ENCODE data around the gene RHBDD1.
A peak's percentile ranks its signal among the peaks of the same experiment; 100 is the strongest.

The RHBDD1 gene

DNA sequence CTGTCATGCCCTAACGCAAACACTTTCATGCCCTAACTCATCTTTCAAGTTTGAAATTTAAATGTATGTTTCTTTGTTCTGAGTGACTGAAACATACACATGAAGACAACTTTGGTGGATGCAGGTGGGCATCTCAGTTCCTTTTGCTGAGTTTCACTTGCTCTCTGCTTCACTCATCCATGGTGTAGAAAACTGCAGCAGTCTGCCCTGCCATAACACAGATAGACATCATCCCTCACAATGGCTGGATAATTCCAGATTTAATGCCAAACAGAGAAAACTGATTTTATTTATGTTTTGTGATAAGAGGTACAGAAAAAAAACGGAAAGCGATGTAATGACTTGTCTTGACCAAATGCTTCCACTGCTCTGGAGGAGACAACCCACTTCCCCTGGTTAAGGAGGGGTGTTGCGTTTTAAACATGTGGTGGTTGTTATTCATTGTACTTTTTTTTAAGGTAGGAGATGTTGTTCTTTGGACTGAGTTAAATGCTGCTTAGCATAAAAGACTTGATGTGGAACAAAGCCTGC, 70.4 kb downstream of the RHBDD1 start:
- H3K4me1 Mint-ChIP-seq: no peaks in the 10 kb centered on the region
- no peaks in the 10 kb centered on the region for H3K27me3 Mint-ChIP-seq (ENCODE audit: low read depth)
- H3K36me3 Mint-ChIP-seq (ENCODE audit: low read depth): no peaks in the 10 kb centered on the region
- TF ChIP-seq, protein P1, sequence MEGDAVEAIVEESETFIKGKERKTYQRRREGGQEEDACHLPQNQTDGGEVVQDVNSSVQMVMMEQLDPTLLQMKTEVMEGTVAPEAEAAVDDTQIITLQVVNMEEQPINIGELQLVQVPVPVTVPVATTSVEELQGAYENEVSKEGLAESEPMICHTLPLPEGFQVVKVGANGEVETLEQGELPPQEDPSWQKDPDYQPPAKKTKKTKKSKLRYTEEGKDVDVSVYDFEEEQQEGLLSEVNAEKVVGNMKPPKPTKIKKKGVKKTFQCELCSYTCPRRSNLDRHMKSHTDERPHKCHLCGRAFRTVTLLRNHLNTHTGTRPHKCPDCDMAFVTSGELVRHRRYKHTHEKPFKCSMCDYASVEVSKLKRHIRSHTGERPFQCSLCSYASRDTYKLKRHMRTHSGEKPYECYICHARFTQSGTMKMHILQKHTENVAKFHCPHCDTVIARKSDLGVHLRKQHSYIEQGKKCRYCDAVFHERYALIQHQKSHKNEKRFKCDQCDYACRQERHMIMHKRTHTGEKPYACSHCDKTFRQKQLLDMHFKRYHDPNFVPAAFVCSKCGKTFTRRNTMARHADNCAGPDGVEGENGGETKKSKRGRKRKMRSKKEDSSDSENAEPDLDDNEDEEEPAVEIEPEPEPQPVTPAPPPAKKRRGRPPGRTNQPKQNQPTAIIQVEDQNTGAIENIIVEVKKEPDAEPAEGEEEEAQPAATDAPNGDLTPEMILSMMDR (IDR thresholded peaks at IDR 0.05; ENCODE audit: unreplicated experiment in 3 of 3): no peak
- no peak overlapping the region for H3K4me3 Mint-ChIP-seq
- no peak overlapping the region for H3K27ac Mint-ChIP-seq
- H3K9me3 Mint-ChIP-seq: no peaks in the 10 kb centered on the region

DNA sequence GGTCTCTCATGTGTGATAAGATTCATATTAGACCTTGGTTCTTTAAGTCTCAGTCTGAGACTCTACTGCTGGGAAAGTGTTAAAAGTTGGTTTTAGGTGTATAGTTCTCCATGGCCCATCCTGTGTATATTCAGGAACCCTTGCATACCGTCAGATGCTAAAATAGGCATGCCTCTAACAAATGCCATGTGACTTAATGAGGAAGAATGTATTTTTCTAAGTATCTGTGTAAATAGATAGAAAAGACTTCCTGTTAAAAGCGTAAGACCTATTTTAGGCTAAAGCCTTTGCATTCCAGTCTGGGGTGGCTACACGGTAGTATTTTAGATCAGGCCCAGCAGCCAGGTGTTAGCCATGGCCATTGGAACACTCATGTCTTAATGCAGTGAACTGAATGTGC, 73.3 kb downstream of the RHBDD1 start:
- H3K4me1 Mint-ChIP-seq: no peaks in the 10 kb centered on the region
- peaks cover 2% of the 10 kb centered on the region for H3K36me3 Mint-ChIP-seq (ENCODE audit: low read depth)
- peak overlapping the region in 1 of 3 experiments; percentile 14 for H3K27ac Mint-ChIP-seq
- H3K9me3 Mint-ChIP-seq: no peaks in the 10 kb centered on the region
- TF ChIP-seq, protein P1 (IDR thresholded peaks at IDR 0.05; ENCODE audit: unreplicated experiment in 3 of 3): no peak
- H3K27me3 Mint-ChIP-seq (ENCODE audit: low read depth): no peaks in the 10 kb centered on the region
- H3K4me3 Mint-ChIP-seq: no peak overlapping the region

DNA sequence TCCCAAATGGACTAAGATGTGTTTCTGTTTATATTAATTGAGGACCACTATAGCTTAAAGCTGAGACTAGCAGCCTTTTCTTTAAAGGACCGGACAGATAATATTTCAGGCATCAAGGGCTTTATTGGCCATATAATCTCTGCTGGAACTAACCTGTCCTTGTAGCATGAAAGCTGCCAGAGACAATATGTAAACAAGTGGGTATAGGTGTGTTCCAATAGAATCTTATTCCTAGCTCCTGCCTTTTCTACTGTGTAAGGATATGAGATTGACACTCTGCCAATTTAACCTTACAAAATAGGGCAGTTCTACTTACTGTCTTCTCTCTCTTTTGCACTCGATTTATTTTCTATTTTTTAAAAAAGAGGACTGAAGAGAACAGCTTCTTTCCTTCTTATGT, 74.0 kb downstream of the RHBDD1 start:
- TF ChIP-seq, protein P1 (IDR thresholded peaks at IDR 0.05; ENCODE audit: unreplicated experiment in 3 of 3): no peak
- H3K27me3 Mint-ChIP-seq (ENCODE audit: low read depth): no peaks in the 10 kb centered on the region
- peaks cover 3% of the 10 kb centered on the region for H3K36me3 Mint-ChIP-seq (ENCODE audit: low read depth)
- no peaks in the 10 kb centered on the region for H3K9me3 Mint-ChIP-seq
- no peak overlapping the region for H3K4me3 Mint-ChIP-seq
- no peaks in the 10 kb centered on the region for H3K4me1 Mint-ChIP-seq
- no peak overlapping the region for H3K27ac Mint-ChIP-seq

DNA sequence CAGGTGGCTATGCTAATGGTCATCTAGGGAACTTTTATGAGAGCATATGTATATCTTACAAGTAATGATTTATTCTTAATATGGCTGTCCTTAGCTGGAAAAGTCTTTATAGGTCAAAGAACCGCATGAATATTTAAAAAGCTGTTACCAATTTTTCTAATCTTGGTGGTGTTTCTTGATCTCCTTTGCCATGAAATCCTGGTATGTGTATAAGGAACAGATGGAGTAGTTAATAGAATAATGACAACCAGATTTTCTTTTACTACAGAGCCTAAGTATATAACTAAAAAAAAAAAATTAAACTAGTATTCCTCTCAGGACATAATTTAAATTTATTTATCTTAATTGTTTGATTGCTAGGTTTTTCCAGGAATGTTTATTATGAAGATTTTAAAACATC, 74.5 kb downstream of the RHBDD1 start:
- peaks cover 3% of the 10 kb centered on the region for H3K36me3 Mint-ChIP-seq (ENCODE audit: low read depth)
- TF ChIP-seq, protein P1 (IDR thresholded peaks at IDR 0.05; ENCODE audit: unreplicated experiment in 3 of 3): no peak
- H3K9me3 Mint-ChIP-seq: no peaks in the 10 kb centered on the region
- H3K27me3 Mint-ChIP-seq (ENCODE audit: low read depth): no peaks in the 10 kb centered on the region
- no peak overlapping the region for H3K27ac Mint-ChIP-seq
- H3K4me1 Mint-ChIP-seq: no peaks in the 10 kb centered on the region
- no peak overlapping the region for H3K4me3 Mint-ChIP-seq

DNA sequence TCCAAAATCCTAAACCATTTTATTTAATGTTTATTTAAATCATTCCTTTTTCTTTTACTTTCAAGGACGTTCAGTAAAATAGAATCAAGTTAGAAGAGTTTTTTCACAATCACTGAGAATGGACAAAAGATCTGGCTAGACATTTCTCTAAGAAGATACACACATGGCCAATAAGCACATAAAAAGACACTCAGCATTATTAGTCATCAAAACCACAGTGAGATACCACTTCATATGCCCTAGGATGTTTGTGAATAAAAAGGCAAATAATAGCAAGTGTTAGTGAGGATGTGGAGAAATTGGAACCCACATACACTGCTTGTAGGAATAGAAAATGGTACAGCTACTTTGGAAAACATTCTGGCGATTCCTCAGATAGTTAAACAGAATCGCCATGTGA, 76.1 kb downstream of the RHBDD1 start:
- no peak overlapping the region for H3K4me3 Mint-ChIP-seq
- no peak overlapping the region for H3K27ac Mint-ChIP-seq
- TF ChIP-seq, protein P1 (IDR thresholded peaks at IDR 0.05; ENCODE audit: unreplicated experiment in 3 of 3): no peak
- H3K9me3 Mint-ChIP-seq: no peaks in the 10 kb centered on the region
- peaks cover 3% of the 10 kb centered on the region for H3K36me3 Mint-ChIP-seq (ENCODE audit: low read depth)
- H3K27me3 Mint-ChIP-seq (ENCODE audit: low read depth): no peaks in the 10 kb centered on the region
- no peaks in the 10 kb centered on the region for H3K4me1 Mint-ChIP-seq

DNA sequence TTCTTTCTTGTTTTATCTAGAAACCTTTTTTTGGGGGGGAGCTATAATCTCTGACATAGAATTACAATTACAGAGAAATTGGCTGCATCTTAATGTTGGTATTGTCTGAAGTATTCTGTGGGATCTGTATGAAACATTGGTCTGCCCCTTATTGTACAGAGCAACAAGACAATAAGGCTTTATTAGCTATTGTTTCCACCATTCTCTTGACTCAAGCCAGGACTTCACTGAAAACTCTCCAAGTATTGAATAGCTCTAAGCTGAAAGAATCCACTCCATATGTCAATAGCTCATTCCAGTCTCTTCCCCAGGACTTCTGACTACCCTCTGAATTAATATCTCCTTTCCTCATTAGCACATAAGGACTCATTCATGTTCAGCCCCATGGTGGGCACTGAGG, 77.8 kb downstream of the RHBDD1 start:
- H3K4me1 Mint-ChIP-seq: no peaks in the 10 kb centered on the region
- no peak overlapping the region for H3K4me3 Mint-ChIP-seq
- no peaks in the 10 kb centered on the region for H3K27me3 Mint-ChIP-seq (ENCODE audit: low read depth)
- peaks cover 3% of the 10 kb centered on the region for H3K36me3 Mint-ChIP-seq (ENCODE audit: low read depth)
- TF ChIP-seq, protein P1 (IDR thresholded peaks at IDR 0.05; ENCODE audit: unreplicated experiment in 3 of 3): no peak
- H3K27ac Mint-ChIP-seq: no peak overlapping the region
- no peaks in the 10 kb centered on the region for H3K9me3 Mint-ChIP-seq

Data from nephron (organoid).